HG03097 (cell line): ENCODE measurements around the gene DIDO1.

Experiments
- ATAC-seq: cut with Tn5 transposase; IDR thresholded peaks from one replicate; pipeline ENCODE4 v1.9.1; 2021; ENCODE audit not compliant: unreplicated experiment, low FRiP score

DIDO1 gene

GRCh38 chr20:62898093-62898964 is 28.0 kb downstream of the DIDO1 start:
- no peak for ATAC-seq

- no peak for ATAC-seq
These were observed 28.6 kb downstream of the DIDO1 start for GRCh38 chr20:62897666-62898065.

- ATAC-seq = no peak
These were observed 29.8 kb downstream of the DIDO1 start for GRCh38 chr20:62896526-62896925.

- no peak for ATAC-seq
These were observed 30.8 kb downstream of the DIDO1 start for GRCh38 chr20:62895539-62895938.

- ATAC-seq = no peak
These were observed 32.0 kb downstream of the DIDO1 start for GRCh38 chr20:62894261-62894660.

GRCh38 chr20:62893700-62894099 is 32.6 kb downstream of the DIDO1 start:
- ATAC-seq = no peak

GRCh38 chr20:62892348-62893304 is 33.7 kb downstream of the DIDO1 start:
- no peak for ATAC-seq

- no peak for ATAC-seq
These were observed 35.2 kb downstream of the DIDO1 start for GRCh38 chr20:62891111-62891510.

- ATAC-seq = no peak
These were observed 35.9 kb downstream of the DIDO1 start for GRCh38 chr20:62890444-62890843.

- no peak for ATAC-seq
These were observed 36.4 kb downstream of the DIDO1 start for GRCh38 chr20:62889871-62890270.

- no peak for ATAC-seq
These were observed 36.9 kb downstream of the DIDO1 start for GRCh38 chr20:62889411-62889810.

GRCh38 chr20:62888910-62889309 is 37.4 kb downstream of the DIDO1 start:
- ATAC-seq = no peak

- ATAC-seq = no peak
These were observed 37.9 kb downstream of the DIDO1 start for GRCh38 chr20:62888406-62888805.

- ATAC-seq = no peak
These were observed 38.5 kb downstream of the DIDO1 start for GRCh38 chr20:62887860-62888239.

- no peak for ATAC-seq
These were observed 39.0 kb downstream of the DIDO1 start for GRCh38 chr20:62887152-62887859.

- no peak for ATAC-seq
These were observed 39.6 kb downstream of the DIDO1 start for GRCh38 chr20:62886709-62887058.

GRCh38 chr20:62885896-62886708 is 40.2 kb downstream of the DIDO1 start:
- ATAC-seq = no peak

GRCh38 chr20:62885046-62885895 is 41.0 kb downstream of the DIDO1 start:
- no peak for ATAC-seq

GRCh38 chr20:62884556-62884955 is 41.7 kb downstream of the DIDO1 start:
- no peak for ATAC-seq
